GM18505 (cell line): ENCODE data around the gene CALB2.

ENCODE experiments used
- ATAC-seq: cut with Tn5 transposase; IDR thresholded peaks from one replicate; pipeline ENCODE4 v1.9.1; 2021; ENCODE audit not compliant: unreplicated experiment
- POLR2A ChIP-seq: IDR thresholded peaks from 4 replicates; pipeline ENCODE4 v1.6.1; 2011; ENCODE audit warnings: borderline replicate concordance; ENCODE audit not compliant: insufficient read depth, insufficient read length; ENCODE audit errors: extremely low read depth

Gene CALB2

GRCh38 chr16:71431991-71432390, 73.5 kb downstream of the CALB2 start:
- ATAC-seq: no peak
- TF ChIP-seq POLR2A: no peak

GRCh38 chr16:71432906-71433305, 74.4 kb downstream of the CALB2 start:
- TF ChIP-seq POLR2A: no peak
- ATAC-seq: no peak

GRCh38 chr16:71436473-71436872, 78.0 kb downstream of the CALB2 start:
- no peak for TF ChIP-seq POLR2A
- no peak for ATAC-seq

GRCh38 chr16:71439523-71439922, 81.0 kb downstream of the CALB2 start:
- TF ChIP-seq POLR2A: no peak
- ATAC-seq: no peak
